GM19193 (cell line): ENCODE results near the gene LDLRAD4.

Experiments
- POLR2A ChIP-seq: IDR thresholded peaks from 4 replicates; pipeline ENCODE4 v1.6.1; 2011; ENCODE audit not compliant: insufficient read depth, insufficient read length; ENCODE audit errors: extremely low read depth

The LDLRAD4 gene

GRCh38 chr18:13452388-13452811 is 233.8 kb downstream of the LDLRAD4 start:
- no peak for TF ChIP-seq POLR2A

GRCh38 chr18:13452871-13453680 is 234.5 kb downstream of the LDLRAD4 start:
- no peak for TF ChIP-seq POLR2A

GRCh38 chr18:13453714-13454113 is 235.2 kb downstream of the LDLRAD4 start:
- TF ChIP-seq POLR2A: no peak

GRCh38 chr18:13454363-13455150 is 236.0 kb downstream of the LDLRAD4 start:
- TF ChIP-seq POLR2A: no peak

GRCh38 chr18:13455471-13455870 is 236.9 kb downstream of the LDLRAD4 start:
- no peak for TF ChIP-seq POLR2A

GRCh38 chr18:13455960-13456481 is 237.5 kb downstream of the LDLRAD4 start:
- TF ChIP-seq POLR2A: no peak

- TF ChIP-seq POLR2A: no peak
Observed at GRCh38 chr18:13456736-13457271, 238.2 kb downstream of the LDLRAD4 start.

GRCh38 chr18:13457327-13457726 is 238.8 kb downstream of the LDLRAD4 start:
- no peak for TF ChIP-seq POLR2A

GRCh38 chr18:13460946-13461345 is 242.4 kb downstream of the LDLRAD4 start:
- TF ChIP-seq POLR2A: no peak

- TF ChIP-seq POLR2A: no peak
Observed at GRCh38 chr18:13461469-13461868, 242.9 kb downstream of the LDLRAD4 start.

GRCh38 chr18:13461936-13462335 is 243.4 kb downstream of the LDLRAD4 start:
- TF ChIP-seq POLR2A: no peak

GRCh38 chr18:13462686-13463085 is 244.1 kb downstream of the LDLRAD4 start:
- TF ChIP-seq POLR2A: no peak

GRCh38 chr18:13463526-13464210 is 245.1 kb downstream of the LDLRAD4 start:
- TF ChIP-seq POLR2A: no peak

- TF ChIP-seq POLR2A: peak; percentile 69
Observed at GRCh38 chr18:13464432-13465123, 246.0 kb downstream of the LDLRAD4 start.
